Thyroid gland (tissue), 4 donors: ENCODE measurements around the gene DSC2.

Experiments
- POLR2A ChIP-seq, 2 donors: fragments of 450-650 bp; IDR thresholded peaks; one replicate each; pipeline ENCODE4 v1.6.1; 2017; ENCODE audit warnings: antibody characterized with exemption in 2 of 2, mild to moderate bottlenecking in 2 of 2, moderate library complexity in 1 of 2
- TF ChIP-seq, protein P1 (sequence below), 6 experiments: fragments of 200-600 bp in 3 of 6; fragments of 450-650 bp in 3 of 6; sonication (generic) in 3 of 6; IDR thresholded peaks; one replicate each; pipeline ENCODE4 v1.5.1; 2016 to 2019; ENCODE audit warnings: antibody characterized with exemption in 6 of 6, mild to moderate bottlenecking in 2 of 6, inconsistent platforms in 1 of 6, moderate library complexity in 1 of 6

DNA sequence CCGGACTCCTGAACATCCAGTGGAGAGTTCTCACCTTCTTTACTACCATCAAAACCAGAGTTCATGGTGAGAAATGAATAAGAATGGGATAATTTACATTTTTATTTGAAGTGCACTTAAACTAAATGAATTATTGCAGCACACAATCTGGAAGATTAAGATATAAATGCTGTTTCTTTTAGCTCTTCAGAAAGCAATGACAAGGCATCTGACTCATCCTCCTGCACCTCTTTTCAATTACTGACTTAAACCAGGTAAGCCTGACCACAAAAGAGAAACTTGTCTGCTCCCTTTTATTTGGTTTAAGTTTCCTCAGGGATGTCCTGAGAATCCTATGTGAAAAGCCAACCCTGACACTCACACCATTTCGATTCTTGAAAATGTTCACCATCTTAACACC is 720 bp upstream of the DSC2 start:
- TF ChIP-seq, protein P1, sequence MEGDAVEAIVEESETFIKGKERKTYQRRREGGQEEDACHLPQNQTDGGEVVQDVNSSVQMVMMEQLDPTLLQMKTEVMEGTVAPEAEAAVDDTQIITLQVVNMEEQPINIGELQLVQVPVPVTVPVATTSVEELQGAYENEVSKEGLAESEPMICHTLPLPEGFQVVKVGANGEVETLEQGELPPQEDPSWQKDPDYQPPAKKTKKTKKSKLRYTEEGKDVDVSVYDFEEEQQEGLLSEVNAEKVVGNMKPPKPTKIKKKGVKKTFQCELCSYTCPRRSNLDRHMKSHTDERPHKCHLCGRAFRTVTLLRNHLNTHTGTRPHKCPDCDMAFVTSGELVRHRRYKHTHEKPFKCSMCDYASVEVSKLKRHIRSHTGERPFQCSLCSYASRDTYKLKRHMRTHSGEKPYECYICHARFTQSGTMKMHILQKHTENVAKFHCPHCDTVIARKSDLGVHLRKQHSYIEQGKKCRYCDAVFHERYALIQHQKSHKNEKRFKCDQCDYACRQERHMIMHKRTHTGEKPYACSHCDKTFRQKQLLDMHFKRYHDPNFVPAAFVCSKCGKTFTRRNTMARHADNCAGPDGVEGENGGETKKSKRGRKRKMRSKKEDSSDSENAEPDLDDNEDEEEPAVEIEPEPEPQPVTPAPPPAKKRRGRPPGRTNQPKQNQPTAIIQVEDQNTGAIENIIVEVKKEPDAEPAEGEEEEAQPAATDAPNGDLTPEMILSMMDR (IDR thresholded peaks at IDR 0.05): no peak
- TF ChIP-seq POLR2A (IDR thresholded peaks at IDR 0.05): no peak
